HG02840 (cell line): ENCODE data around the gene XAB2.

Experiments
- ATAC-seq: cut with Tn5 transposase; IDR thresholded peaks from one replicate; pipeline ENCODE4 v1.9.1; 2021; ENCODE audit warnings: mild to moderate bottlenecking, moderate library complexity, moderate number of reproducible peaks; ENCODE audit not compliant: unreplicated experiment, low FRiP score

Gene XAB2

DNA sequence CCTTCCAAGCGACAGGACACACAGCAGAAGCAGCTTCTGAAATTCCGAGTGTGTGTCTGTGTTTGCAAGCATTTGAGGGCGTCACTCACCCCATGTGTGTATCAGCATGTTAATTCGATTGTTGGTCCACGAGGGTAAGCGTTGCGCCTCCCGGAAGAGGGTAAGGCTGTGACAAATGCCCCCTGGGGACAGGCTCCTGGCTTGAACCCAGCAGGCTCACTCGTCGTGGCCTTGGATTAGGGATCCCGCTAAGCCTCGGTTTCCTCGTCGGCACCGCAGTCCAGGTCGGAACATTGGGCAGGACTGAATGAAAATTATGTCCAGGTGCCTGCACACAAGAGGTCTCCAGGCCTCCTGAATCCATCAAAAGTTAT, 7.0 kb upstream of the XAB2 start:
- ATAC-seq: no peak

DNA sequence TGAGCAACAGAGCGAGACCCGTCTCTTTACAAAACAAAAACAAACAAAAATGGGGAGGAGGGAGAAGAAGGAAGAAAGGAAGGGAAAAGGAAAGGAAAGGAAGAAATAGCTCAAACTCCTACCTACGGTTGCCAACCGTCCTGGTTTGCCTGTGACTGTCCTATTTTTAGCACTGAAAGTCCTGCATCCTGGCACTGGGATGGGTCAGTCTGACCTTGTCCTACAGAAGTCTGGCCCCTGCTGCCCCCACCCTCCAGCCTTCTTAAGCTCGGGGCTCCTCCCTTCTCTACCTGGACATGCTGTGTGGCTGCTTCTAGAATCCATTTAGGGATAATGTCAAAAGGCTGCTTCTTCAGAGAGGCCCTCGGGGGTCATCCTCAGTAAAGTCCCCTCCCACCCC, 6.3 kb upstream of the XAB2 start:
- no peak for ATAC-seq

DNA sequence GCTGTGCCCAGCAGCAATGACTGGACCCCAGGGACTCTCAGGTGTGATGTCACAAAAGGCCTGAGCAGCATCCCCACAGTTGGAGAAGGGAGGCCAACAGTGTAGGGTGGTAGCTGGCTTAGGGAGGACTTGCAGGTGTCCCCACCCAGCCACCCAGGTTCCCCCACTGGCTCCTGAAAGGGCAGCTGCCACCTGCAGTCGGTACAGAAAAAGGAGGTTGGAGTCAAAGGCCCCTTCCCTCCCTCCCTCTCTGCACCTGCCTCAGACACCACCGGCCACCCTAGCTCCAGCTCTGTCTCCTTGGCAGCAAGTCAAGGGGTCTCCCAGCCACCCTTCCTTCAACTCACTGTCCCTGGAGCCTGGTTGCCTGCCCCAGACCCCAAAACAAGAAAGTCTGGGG, 4.4 kb upstream of the XAB2 start, which contains the start of gene PCP2:
Gene PCP2 (minus strand): TSS at position 22 of the 400 bp plus-strand sequence. CDS start 262 bp downstream, outside the sequence.
- no peak for ATAC-seq

DNA sequence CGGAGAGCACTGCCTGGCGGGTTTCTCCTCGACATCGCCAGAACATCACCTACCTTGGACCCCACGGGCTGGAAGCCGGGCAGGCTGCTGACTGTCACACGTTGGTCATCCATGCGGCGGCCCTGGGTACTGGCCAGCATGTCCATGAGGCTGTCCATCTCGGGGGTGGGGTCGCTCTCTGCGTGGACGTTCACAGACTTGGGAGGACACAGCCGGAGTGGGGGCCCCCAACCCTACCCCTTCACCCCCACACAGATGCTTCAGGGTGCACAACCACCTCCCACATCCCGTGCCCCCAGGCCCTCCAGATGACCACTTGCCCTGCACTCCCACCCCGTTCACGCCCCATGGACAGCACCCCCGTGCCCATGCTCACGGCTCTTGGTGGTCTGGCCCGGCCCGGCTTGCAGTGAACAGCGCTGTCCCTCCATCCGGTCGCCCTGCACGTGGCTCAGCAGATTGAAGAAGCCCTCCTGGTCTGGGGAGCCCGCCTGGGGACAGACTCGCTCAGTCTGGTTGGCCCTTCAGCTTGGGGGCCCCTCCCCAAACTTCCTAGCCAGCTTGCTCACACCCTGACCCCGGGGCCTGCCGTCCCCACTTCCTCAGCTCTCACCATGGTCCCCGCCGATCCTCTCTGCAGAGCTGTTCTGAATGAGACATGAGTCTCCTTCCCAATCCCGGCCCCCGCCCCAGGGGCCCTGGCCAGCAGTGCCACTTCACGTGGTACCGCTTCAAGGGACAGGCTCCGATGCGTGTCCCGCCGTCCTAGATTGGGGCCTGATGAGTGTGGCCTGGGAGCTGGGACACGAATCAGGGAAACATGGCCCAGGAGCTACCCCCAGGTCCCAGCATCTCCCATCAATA, 3.2 kb upstream of the XAB2 start:
- no peak for ATAC-seq

DNA sequence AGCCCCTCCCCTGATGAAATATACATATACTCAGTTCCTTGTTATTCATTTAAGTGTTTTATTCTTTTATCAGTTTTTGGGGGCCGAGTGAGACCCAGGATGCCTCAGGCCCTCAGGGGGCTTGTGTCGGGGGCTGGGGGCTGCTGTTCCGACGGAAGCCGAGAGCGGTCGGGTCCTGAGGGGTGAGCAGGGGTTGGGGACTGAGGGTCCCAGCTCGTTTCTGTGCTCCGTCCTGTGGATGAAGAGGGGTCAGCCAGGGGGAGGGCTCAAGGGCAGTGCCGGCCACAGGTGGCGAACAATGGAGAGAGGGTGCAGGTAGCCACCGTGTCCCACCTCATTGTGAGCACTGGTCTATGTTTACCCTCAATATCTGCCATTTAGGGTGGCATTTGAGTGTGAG, 2.2 kb upstream of the XAB2 start:
- ATAC-seq: no peak

DNA sequence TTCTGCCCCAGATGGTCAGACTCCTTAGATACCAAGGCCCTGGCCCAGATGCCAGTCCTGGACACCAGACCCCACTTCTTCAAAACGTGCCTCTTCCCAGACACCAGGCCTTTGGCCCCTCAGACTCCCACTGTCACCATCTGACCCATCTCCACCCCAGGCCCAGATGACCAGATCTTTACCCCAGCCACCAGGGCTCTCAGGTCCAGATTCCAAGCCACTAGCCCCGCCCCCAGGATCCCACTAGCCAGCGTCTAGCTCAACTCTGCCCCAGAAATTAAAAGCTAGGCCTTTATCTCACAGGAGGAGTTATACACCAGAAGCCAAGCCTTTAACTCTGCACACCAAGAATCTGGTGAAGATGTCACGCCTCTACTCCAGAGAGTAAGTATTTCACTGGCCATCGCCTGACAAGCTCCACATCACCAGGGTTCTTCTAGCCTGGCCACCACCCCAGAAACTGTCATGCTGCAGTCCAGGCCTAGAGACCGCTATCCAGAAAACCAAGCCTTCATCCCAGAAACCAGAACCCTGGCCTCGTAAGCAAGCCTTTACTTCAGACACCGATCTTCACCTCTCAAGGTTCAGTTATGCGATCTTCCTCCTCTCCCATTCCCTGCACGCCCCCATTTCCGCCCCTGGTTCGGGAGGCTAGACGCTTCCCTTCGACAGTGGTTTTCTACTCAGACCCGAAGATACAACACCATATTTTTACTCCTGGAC, 595 bp downstream of the XAB2 start:
- ATAC-seq: no peak

DNA sequence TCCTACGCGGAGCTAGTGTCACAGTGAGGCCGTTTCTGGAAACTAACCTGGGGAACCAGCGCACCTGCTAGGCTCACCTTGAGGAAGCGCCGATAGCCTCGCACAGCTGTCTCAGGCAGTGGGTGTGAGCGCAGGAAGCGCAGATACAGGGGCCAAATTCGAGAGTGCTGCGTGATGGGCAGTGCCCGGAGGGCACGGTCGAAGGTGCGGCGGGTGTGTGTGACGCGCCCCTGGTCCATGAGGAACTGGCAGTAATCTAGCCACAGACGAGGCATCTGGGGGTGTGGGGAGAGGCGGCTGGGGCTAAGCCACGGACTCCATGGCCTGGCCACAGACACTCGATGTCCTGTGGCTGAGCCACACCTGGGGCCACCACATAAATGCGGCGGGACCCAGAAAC, 2.2 kb downstream of the XAB2 start:
- ATAC-seq: no peak

DNA sequence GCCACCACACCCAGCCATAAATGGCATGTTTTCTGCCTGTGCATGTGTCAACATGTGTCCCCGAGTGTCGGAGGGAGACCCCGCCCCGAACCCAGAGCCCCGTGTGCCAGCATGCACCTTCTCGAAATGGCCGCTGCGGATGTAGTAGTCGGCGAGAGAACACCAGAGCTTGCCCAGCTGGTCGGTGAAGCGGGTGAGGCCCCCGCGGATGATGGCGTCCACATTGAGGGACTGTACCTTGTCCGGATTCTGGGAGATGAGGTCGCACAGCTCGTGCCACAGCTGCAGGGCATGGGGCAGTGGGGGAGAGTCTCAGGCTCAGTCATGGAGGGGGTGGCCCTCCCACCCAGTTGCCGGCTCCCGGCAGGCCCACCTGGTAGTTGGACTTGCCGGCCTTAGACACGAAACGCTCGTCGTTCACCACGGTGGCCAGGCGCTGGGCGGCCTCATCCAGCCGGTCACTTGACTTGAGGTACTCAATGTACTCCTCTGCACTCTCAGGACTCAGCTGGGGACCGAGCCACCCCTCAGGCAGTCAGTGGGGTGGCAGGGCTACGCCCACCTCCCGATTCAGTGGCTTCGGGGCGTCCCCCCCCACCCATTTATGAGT, 3.5 kb downstream of the XAB2 start:
- ATAC-seq: no peak

DNA sequence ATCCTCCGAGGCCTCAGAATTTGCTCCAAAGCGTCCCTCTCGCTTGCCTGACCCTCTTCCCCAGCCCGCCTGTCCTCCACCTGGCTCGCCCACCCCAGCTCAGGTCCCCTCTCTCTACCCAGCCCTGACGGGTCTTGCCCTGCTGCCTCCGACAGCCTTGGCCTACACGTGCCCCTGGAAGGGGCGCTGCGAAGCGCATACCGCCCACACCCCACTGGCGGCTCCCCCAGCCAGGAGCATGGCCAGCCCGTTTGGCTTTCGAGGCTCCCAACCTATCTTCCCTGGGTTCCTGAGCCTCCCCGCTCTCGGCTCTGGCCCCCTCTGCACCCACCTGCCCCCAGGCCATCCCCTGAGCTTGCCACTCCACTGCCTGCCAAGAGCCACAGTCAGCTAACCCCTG, 4.5 kb downstream of the XAB2 start:
- no peak for ATAC-seq

DNA sequence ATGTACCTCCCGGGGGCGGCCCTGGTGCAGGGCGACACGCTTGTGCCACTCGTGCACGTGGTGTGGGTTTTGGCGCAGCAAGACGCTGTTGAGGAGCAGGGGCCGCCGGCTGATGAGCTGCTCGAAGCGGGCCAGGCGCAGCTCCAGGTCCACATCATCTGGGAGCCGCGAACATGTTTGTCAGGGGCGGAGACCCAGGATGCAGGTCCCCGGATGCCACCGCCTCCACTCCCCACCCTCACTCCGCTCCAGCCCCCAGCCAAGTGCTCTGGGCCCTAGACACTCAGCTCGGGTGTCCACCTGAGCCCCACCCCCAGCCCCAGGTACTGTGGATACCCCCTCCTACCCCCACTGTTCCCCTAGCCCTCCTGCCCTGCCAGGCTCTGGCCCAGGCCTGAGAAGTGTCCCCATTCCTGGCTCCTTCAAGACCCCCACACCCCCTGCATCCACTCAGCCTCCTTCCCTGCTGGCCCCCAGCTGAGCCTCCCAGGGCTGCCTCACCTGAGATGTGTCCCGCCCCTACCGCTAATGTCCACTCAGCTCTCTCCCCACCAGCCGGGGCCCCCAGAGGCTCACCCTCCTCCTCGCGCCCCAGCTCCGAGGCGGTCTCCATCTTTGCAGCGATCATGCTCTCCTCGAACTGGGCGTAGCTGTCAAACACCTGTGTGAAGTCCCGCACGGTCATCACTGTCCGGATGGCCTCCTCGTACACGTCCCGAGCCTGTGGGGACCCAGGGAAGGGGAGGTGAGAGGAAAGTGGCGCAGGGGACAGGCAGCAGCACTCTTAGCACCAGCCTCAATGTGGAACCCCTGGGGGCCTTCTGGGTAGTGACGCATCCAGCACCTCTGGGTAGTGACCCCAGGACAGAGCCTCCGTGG, 5.4 kb downstream of the XAB2 start:
- ATAC-seq: no peak

DNA sequence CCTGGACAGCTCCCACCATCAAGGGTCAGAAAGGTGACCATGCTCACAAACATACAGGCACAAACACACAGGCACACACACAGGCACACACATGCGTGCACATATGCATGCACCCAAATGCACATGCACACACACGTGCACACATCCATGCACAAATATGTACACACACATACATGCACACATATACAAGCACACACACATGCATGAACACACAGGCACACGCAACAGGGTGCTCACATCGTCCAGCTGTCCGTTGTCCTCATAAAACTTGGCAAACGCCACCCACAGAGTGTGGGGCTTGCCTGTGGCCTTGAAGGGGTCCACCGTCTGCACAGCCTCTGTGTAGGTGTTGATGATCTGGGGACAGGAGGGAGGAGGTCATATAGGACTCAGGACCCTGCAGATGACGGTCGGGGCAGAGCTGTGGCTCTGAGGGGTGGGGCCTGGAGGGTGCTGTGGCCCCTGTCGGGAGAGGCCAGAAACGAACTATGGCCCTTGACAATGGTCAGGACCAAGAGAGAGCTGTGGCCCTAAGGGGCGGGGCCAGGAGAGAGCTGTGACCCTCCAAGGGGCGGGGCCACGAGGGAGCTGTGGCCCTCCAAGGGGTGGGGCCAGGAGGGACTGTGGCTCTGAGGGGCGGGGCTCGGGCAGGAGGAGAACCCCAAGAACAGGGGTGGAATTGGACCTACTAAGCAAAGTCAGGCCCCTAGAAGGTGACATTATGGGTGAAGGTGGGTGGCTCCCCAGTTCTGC, 6.2 kb downstream of the XAB2 start:
- no peak for ATAC-seq

DNA sequence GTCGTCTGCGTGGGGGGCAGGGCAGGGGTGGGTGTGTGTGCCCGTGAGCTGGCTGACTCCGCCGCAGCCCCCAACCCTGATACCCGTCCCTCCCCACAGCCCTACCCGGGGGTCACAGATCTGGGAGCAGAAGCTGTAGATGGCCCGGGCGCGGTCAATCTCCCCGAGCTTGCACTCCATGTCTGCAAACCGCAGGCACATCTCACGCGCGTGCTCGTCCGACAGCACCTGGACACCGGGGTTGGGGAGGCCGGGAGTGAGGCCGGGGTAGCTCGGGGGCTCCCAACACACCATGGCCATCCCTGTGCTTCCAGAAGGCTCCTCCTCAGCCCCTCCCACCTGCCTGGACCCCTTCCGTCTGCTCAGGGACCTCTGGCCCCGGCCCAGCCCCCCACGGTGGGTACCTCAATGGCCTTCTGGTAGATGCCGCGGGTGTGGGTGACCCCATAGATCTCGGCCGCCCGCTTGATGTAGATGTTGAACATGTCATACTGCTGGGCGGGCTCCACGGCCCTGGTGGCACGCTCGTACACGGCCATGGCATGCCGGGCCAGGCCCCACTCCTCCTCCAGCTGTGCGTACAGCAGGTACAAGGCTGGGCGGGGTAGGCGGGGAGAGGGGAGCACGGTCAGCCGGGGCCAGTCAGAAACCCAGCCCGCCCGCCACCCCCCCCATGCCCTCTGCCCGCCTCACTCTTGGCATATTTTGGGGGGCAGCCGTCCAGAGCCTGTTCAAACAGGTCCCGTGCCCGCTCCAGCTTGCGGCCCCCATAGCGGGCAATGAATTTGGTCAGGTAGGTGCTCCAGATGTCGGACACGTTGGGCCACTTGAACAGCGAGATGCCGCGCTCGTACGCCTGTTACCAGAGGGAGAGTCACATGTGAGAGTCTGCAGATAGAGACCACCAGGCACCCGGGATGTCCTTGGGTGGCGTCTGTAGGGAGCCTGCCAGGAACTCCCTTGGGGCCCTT, 8.6 kb downstream of the XAB2 start:
- ATAC-seq: no peak

DNA sequence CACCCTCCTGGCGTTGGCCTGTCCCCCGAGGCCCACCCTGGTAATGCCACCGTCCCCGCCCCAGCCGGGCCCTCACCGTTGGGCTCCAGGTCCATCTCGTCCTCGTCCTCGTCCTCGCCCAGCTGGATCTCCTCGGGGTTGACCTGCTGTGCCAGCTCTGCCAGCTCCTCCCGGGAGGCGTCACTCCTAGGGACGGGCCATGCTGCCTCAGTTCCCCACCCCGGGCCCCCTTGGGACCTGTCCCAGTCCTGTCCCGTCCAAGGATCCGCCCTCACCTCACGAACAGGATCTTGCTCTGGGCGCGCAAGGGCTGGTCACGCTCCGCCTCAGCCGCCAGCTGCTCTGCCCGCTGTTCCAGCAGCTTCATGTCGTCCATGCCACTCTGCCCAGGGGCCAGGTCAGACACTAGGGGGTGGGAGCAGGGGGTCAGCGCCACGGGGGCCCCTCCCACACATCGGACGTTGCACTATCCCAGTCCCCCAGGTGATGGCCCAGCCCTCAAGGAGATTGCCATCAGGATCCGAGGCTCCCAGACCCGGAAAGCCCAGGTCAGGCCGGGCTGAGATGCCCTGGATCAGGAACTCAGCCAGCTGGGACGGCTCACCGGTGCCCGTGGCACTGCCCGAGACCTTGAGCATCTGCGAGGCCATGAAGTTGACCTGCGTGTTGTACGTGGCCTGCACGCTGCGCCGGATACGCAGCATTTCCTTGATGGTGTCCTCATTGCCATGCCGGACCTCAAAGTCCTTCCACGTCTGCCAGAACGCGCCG, 9.5 kb downstream of the XAB2 start:
- ATAC-seq: no peak

DNA sequence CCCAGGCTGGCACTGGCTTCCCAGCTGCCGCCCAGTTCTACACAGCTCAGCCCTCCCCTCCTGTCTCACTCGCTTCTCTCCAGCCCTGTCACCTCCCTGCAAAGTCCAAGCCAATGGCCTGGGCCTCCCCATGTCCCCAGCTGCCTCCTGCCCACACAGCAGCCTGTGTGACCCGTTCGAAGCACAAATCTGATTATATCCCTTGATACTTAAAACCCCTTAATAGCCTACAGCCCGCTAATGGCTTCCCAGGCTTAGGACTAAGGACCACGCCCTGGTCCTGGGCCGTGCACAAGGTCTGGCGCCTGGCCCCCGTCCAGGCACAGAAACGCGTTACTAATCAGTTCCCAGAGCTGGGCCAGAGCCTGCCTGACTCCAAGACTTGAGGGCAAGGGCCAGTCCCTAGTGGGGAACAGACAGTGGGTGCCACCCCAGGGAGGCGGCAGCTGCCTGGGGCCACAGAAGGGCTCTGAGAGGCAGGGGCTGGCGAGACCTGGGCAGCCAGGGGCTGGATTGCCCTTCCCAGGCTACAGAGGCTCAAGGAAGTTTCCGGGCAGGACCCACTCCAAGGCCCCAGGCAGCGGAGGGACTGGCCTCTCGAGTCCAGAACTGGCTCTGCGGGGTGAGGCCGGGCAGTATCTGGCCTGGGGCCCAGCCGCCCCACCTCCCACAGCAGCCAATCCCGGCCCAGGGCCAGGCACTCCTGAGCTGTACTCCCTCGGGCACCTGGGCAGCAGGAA, 10.4 kb downstream of the XAB2 start:
- no peak for ATAC-seq

DNA sequence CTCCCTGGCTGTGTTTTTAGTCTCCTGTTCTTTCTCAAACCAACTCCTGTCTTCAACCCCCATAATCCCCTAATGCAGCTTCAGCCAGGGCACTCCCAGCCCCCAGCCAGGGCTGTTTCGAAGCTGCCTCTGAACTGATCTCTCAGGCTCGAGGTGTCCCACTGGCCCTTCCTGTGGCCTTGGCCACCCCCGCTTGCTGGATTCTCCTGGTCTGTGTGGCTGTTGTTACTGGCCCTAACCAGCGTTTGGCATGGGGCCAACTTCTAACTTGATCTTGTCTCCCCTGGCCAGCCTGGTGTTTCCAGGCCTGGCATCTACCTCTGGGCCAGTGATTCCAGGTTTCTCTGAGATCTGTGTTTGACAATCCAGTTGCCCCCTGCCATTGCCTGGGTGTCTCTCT, 11.0 kb downstream of the XAB2 start:
- ATAC-seq: no peak

DNA sequence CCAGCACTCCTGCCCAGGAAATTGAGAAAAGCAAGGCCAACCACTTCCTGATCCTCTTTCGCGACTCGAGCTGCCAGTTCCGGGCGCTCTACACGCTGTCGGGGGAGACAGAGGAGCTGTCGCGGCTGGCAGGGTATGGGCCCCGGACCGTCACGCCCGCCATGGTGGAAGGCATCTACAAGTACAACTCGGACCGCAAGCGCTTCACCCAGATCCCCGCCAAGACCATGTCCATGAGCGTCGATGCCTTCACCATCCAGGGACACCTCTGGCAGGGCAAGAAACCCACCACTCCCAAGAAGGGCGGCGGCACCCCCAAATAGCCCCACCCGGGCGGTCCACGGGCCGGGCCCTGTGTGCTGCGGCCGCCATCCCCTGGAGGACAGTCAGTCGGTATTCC, 11.6 kb downstream of the XAB2 start:
- ATAC-seq: no peak

DNA sequence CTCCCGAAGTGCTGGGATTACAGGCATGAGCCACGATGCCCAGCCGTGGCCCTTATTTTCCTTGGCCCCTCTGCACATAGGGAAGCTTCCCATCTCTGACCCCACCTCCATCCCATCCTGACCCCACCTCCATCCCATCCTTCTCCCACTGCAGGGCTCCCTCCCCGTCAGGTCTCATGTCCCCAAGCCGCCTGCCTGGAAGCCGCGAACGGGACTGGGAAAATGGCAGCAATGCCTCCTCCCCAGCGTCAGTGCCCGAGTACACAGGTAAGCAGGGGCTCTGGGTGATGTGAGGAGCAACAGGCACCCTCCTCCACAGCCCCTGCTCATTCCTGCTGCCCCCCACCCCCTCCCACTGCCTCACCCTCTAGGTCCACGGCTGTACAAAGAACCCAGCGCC, 12.2 kb downstream of the XAB2 start:
- no peak for ATAC-seq
